Activated T-cell treated with anti-CD3 and anti-CD28 coated beads for 48 hours (primary cell): ENCODE measurements around the gene TLL2.
"Not testable (repeated sequence)": the region's sequence is repeated elsewhere in the genome, so short reads cannot be mapped to it uniquely, and the experiment has no call there.

Experiments
- DNase-seq: peaks from one replicate; pipeline ENCODE4 v3.0.0-alpha.2; 2020; ENCODE audit warnings: low read depth

Gene TLL2

GRCh38 chr10:96513698-96514561 lies at the start of gene TLL2:
Gene TLL2, minus strand, starts transcription at chr10:96513926. Its CDS starts 241 bp downstream, at chr10:96513685.
- DNase-seq, result peak; percentile 69

GRCh38 chr10:96560966-96561887 lies 47.5 kb upstream of the TLL2 start:
- no peak for DNase-seq

- no peak for DNase-seq
Measured at GRCh38 chr10:96560489-96560888, 46.8 kb upstream of the TLL2 start.

GRCh38 chr10:96556003-96556402 lies 42.3 kb upstream of the TLL2 start:
- no peak for DNase-seq

- no peak for DNase-seq
Measured at GRCh38 chr10:96555330-96555729, 41.6 kb upstream of the TLL2 start.

- no peak for DNase-seq
Measured at GRCh38 chr10:96548589-96548988, 34.9 kb upstream of the TLL2 start.

- DNase-seq, result not testable (repeated sequence)
Measured at GRCh38 chr10:96545558-96545957, 31.8 kb upstream of the TLL2 start.

- no peak for DNase-seq
Measured at GRCh38 chr10:96541921-96542320, 28.2 kb upstream of the TLL2 start.

- no peak for DNase-seq
Measured at GRCh38 chr10:96540240-96540639, 26.5 kb upstream of the TLL2 start.

GRCh38 chr10:96538683-96539082 lies 25.0 kb upstream of the TLL2 start:
- no peak for DNase-seq

- no peak for DNase-seq
Measured at GRCh38 chr10:96536129-96536528, 22.4 kb upstream of the TLL2 start.

GRCh38 chr10:96532523-96532922 lies 18.8 kb upstream of the TLL2 start:
- DNase-seq, result no peak

- DNase-seq, result no peak
Measured at GRCh38 chr10:96529634-96530279, 16.0 kb upstream of the TLL2 start.

GRCh38 chr10:96524741-96525140 lies 11.0 kb upstream of the TLL2 start:
- no peak for DNase-seq

GRCh38 chr10:96517284-96517683 lies 3.6 kb upstream of the TLL2 start:
- no peak for DNase-seq

- no peak for DNase-seq
Measured at GRCh38 chr10:96516337-96516736, 2.6 kb upstream of the TLL2 start.

GRCh38 chr10:96513305-96513697 lies 425 bp downstream of the TLL2 start:
- DNase-seq, result no peak

GRCh38 chr10:96512524-96513304 lies 1.0 kb downstream of the TLL2 start:
- DNase-seq, result no peak

GRCh38 chr10:96511044-96511945 lies 2.4 kb downstream of the TLL2 start:
- peak; percentile 8 for DNase-seq

GRCh38 chr10:96509017-96509641 lies 4.6 kb downstream of the TLL2 start:
- DNase-seq, result no peak
